HG03457 (cell line): ENCODE data around the gene SIPA1L3.

Experiments used
- ATAC-seq: cut with Tn5 transposase; IDR thresholded peaks from one replicate; pipeline ENCODE4 v1.9.1; 2021; ENCODE audit warnings: moderate number of reproducible peaks; ENCODE audit not compliant: unreplicated experiment

Gene SIPA1L3

GRCh38 chr19:37995346-37995745 is 88.3 kb downstream of the SIPA1L3 start:
- ATAC-seq: no peak

- no peak for ATAC-seq
Observed at GRCh38 chr19:37997911-37998344, 90.9 kb downstream of the SIPA1L3 start.

GRCh38 chr19:37998801-37999308 is 91.8 kb downstream of the SIPA1L3 start:
- ATAC-seq: no peak

GRCh38 chr19:37999309-38000213 is 92.6 kb downstream of the SIPA1L3 start:
- ATAC-seq: no peak

GRCh38 chr19:38001158-38001781 is 94.3 kb downstream of the SIPA1L3 start:
- no peak for ATAC-seq

GRCh38 chr19:38003438-38004185 is 96.6 kb downstream of the SIPA1L3 start:
- ATAC-seq: no peak

- no peak for ATAC-seq
Observed at GRCh38 chr19:38004186-38004520, 97.1 kb downstream of the SIPA1L3 start.

- peak; percentile 40 for ATAC-seq
Observed at GRCh38 chr19:38004521-38005223, 97.7 kb downstream of the SIPA1L3 start.

DNA sequence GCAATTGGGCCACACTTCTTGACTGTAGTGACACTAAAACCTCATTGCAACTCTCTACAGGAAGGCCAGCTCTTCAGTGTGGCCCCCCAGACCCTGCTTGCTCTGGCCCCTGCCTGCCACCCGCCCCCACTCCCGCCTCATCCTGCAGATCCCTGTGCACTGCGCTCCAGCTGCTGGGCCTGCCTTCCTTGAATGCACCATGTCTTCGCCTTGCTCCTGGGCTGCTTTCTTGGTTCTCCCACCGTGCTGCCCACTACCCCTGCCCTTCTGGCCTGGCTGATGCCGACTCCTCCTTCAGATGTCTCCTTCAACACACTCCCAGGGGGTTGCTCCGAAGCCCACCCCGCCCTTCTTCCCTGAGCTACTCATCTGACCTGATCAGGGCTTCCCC is 98.2 kb downstream of the SIPA1L3 start:
- no peak for ATAC-seq

GRCh38 chr19:38006361-38007045 is 99.5 kb downstream of the SIPA1L3 start:
- no peak for ATAC-seq

GRCh38 chr19:38009650-38010242 is 102.7 kb downstream of the SIPA1L3 start:
- no peak for ATAC-seq

DNA sequence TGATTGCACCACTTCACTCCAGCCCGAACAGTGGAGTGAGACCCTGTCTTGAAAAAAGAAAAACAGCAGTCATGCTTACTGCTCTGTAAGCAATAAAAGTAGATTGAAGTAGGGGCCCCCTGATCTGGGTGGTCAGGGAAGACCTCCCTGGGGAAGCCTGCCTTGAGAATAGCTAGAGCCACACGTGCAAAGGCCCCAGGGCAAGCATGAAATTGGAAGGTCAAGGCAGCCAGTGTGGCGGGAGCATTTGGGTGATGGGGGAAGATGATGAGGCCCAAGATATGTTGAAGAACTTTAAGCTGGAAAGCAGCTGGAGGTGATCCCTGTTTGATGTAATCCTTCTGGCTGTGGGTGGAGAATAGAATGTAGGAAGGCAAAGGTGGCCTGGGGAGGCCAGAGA is 104.4 kb downstream of the SIPA1L3 start:
- ATAC-seq: no peak

- ATAC-seq: no peak
Observed at GRCh38 chr19:38012290-38012689, 105.3 kb downstream of the SIPA1L3 start.

DNA sequence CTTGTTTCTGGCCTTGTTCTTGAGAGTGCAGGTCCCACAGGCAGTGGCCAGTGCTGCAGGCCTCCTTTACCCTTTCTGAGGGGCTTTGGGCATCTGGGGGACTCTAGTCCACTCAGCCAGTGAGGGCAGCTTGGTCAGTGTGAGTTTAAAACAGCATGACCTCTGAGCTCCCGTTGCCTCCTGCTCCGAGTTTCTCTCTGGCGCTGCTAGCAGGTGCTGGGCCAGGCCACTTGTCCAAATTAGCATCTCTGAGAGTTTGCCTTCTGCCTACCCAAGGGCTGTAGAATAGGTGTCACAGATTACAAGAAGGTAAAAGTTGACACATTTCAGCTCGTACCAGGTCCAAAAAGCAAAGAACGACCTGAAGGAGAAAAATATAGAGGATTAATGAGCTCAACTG is 105.9 kb downstream of the SIPA1L3 start:
- no peak for ATAC-seq

- no peak for ATAC-seq
Observed at GRCh38 chr19:38013913-38014580, 107.0 kb downstream of the SIPA1L3 start.

DNA sequence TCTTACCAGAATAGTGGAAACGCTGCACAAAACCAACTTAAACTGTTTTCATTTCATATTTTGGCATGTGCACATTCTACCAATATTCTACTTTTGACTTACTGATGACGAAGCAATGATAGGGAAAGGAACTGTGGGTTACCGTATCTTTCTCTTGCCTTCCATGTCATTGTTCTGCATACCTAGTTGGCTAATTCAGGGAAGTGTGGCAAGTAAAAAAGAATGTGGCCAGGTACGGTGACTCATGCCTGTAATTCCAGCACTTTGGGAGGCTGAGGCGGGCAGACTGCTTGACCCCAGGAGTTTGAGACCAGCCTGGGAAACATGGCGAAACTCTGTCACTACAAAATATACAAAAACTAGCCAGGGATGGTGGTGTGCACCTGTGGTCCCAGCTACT is 108.2 kb downstream of the SIPA1L3 start:
- ATAC-seq: no peak

GRCh38 chr19:38015761-38016160 is 108.8 kb downstream of the SIPA1L3 start:
- no peak for ATAC-seq

DNA sequence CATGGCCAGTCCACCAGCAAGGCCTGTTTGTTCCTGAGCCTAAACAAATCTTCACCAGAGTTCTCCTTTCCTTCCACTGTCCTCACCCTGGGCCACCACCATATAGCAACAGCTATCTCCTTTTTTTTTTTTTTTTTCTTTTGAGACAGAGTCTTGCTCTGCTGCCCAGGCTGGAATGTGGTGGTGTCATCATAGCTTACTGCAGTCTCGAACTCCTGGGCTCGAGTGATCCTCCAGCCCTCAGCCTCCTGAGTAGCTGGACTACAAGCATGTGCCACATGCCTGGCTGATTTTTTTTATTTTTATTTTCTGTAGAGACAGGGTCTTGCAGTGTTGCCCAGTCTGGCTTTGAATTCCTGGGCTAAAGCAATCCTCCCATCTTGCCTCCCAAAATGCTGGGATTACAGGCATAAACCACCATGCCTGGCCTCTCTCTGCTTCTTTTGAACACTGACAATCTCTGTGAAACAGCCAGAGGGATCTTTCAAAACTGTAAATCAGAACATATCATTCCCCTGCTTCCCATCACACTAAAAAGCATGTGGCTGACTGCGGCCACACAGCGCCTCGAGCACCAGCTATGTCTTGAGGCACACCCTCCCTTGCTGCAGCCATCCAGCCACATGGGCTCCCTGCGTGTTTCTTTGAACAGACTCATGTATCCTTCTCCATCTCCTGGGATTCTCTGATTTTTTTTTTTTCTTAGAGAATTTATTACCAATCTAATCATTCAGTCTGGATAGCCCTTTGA is 110.6 kb downstream of the SIPA1L3 start:
- ATAC-seq: no peak
